Smooth muscle cell (in vitro differentiated cells): Measurements from ENCODE around the gene GADD45G. TPM values are rescaled to one million over a fixed set of nuclear protein-coding genes. Genes with fewer than 3 reads are reported as not detected.

Experiments used
- DNase-seq: peaks from one replicate; lab custom pipeline; 2025; ENCODE audit not compliant: unreplicated experiment; lab: John Stamatoyannopoulos, UW
- H2AFZ ChIP-seq: fragments of 200-600 bp; sonication (generic); 2 replicates; pipeline ENCODE4 v1.6.0; 2016; ENCODE audit warnings: antibody characterized with exemption, low read depth, mild to moderate bottlenecking
- H3F3A ChIP-seq: fragments of 200-600 bp; sonication (generic); 2 replicates; pipeline ENCODE4 v1.6.0; 2017; ENCODE audit warnings: antibody characterized with exemption, low read depth
- H3K27ac ChIP-seq: fragments of 200-600 bp; sonication (generic); 2 replicates; pipeline ENCODE4 v1.5.1; 2016; ENCODE audit warnings: low read depth, mild to moderate bottlenecking
- H3K27me3 ChIP-seq: fragments of 200-600 bp; sonication (generic); 2 replicates; pipeline ENCODE4 v1.6.1; 2016; ENCODE audit warnings: low read depth, mild to moderate bottlenecking
- H3K36me3 ChIP-seq: fragments of 200-600 bp; sonication (generic); 2 replicates; pipeline ENCODE4 v1.5.1; 2016; ENCODE audit warnings: low read depth
- H3K4me1 ChIP-seq: fragments of 200-600 bp; sonication (generic); 2 replicates; pipeline ENCODE4 v1.5.1; 2016; ENCODE audit warnings: low read depth
- H3K4me2 ChIP-seq: fragments of 200-600 bp; sonication (generic); 2 replicates; pipeline ENCODE4 v1.6.0; 2016; ENCODE audit warnings: mild to moderate bottlenecking
- H3K4me3 ChIP-seq: fragments of 200-600 bp; sonication (generic); 2 replicates; pipeline ENCODE4 v1.5.1; 2016; ENCODE audit warnings: mild to moderate bottlenecking
- H3K79me2 ChIP-seq: fragments of 200-600 bp; sonication (generic); 2 replicates; pipeline ENCODE4 v1.6.0; 2016; ENCODE audit warnings: low read depth, mild to moderate bottlenecking
- H3K9ac ChIP-seq: fragments of 200-600 bp; sonication (generic); 2 replicates; pipeline ENCODE4 v1.6.0; 2016; ENCODE audit warnings: low read depth
- H3K9me3 ChIP-seq: fragments of 200-600 bp; sonication (generic); replicated peaks from 2 replicates; pipeline ENCODE4 v1.5.1; 2016; ENCODE audit warnings: low read depth
- H4K20me1 ChIP-seq: fragments of 200-600 bp; sonication (generic); 2 replicates; pipeline ENCODE4 v1.6.0; 2016; ENCODE audit warnings: low read depth
- WGBS: methylation state at CpG from one replicate; pipeline ENCODE4 v1.1.7; 2016; ENCODE audit warnings: low lambda C conversion rate; 5-methylcytosine and 5-hydroxymethylcytosine counted together
- polyA plus RNA-seq: library from polyadenylated mRNA; unstranded; fragments of >200 nt; fragmentation: Nextera tagmentation; extraction: Ambion mirVana; gene quantifications from 2 replicates; pipeline ENCODE4 v1.2.1, GENCODE V29; 2016
- total RNA-seq: library from RNA; depleted of rRNA; stranded (reverse); fragments of >200 nt; gene quantifications from 2 replicates; pipeline ENCODE4 v1.2.3, GENCODE V29; 2014
- TF ChIP-seq, protein P1 (sequence below): fragments of 200-600 bp; sonication (generic); IDR thresholded peaks from 2 replicates; pipeline ENCODE4 v1.5.1; 2017; ENCODE audit warnings: borderline replicate concordance, mild to moderate bottlenecking, antibody characterized with exemption; ENCODE audit not compliant: insufficient read depth, poor library complexity, severe bottlenecking

The GADD45G gene
- total and polyA plus RNA-seq, 2 experiments from 2014 or later, result 6.9 to 10.7 TPM

DNA sequence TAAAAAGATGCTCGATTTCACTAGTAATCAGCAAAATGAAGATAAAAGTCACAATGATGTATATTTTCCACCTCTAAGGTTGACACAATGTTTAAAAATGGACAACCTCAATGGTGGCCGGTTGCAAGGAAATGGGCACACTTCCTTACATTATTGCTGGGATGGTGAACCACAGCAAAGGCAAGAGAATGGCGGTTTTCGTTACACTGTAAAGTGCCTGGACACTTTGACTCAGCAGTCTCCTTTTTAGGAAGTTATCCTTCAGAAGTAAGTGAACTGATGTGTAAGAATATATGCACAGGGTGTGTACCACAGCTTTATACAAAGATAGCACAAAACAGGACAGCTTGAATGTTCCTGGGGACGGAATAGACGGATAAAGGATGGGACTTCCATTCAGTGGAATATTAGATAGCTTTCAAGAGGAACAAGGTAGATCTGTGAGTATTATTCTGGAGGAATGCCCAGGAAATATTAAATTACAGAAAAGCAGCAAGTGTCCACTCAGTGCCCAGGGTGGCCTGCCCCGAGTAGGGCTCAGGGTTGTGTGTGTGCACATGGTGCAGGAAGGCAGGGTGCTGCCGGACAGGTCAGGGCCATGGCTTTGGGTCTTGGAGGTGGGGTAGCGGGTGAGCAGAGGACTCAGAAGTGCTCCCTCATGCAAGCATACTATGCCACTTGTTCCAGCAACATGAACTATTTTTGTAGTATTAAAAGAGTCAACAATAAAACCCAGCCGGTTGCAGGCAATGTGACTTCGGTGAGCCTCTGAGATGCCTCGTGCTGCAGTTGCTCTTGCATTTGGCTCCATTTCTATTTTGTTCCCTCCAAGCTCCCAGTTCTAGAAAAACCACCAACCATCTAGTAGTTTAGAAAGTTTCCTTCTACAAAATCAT lies 24.5 kb downstream of the GADD45G start:
- Histone ChIP-seq H3K4me2 (no peak overlapping the region), H3K27me3 (no peaks in the 10 kb centered on the region), H3K9me3 (no peaks in the 10 kb centered on the region), H3K4me1 (no peaks in the 10 kb centered on the region), H3K9ac (no peak overlapping the region), H3K36me3 (no peaks in the 10 kb centered on the region), H2AFZ (no peak overlapping the region), H4K20me1 (no peaks in the 10 kb centered on the region), H3K27ac (no peak overlapping the region), H3K79me2 (no peaks in the 10 kb centered on the region), H3F3A (peaks cover 13% of the 10 kb centered on the region), H3K4me3 (no peak overlapping the region)
- DNase-seq, result no peak
- WGBS, result 97% methylated on average over 12 of the region's 12 CpGs
- TF ChIP-seq, protein P1, sequence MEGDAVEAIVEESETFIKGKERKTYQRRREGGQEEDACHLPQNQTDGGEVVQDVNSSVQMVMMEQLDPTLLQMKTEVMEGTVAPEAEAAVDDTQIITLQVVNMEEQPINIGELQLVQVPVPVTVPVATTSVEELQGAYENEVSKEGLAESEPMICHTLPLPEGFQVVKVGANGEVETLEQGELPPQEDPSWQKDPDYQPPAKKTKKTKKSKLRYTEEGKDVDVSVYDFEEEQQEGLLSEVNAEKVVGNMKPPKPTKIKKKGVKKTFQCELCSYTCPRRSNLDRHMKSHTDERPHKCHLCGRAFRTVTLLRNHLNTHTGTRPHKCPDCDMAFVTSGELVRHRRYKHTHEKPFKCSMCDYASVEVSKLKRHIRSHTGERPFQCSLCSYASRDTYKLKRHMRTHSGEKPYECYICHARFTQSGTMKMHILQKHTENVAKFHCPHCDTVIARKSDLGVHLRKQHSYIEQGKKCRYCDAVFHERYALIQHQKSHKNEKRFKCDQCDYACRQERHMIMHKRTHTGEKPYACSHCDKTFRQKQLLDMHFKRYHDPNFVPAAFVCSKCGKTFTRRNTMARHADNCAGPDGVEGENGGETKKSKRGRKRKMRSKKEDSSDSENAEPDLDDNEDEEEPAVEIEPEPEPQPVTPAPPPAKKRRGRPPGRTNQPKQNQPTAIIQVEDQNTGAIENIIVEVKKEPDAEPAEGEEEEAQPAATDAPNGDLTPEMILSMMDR, result no peak

DNA sequence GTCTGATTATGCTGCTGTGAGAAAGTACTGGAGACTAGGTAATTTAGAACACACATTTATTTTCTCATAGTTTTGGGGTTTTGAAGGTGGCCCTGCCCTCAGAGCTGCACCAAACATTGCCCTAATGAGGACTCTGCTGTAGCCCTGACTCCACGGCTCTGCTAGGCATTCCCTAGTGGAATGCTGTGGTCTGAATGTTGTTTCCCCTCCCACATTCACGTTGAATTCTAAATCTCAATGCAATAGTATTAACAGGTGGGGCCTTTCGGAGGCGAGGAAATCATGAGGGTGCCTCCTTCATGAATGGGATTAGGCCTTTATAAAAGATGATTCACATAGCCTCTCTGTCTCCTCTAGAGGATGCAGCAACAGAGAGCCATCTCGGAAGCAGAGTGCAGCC lies 25.7 kb downstream of the GADD45G start:
- Histone ChIP-seq H3K27ac (no peak overlapping the region), H4K20me1 (no peaks in the 10 kb centered on the region), H3K9me3 (no peaks in the 10 kb centered on the region), H3K36me3 (no peaks in the 10 kb centered on the region), H3K4me1 (no peaks in the 10 kb centered on the region), H3K9ac (no peak overlapping the region), H3K27me3 (no peaks in the 10 kb centered on the region), H2AFZ (no peak overlapping the region), H3K79me2 (no peaks in the 10 kb centered on the region), H3K4me2 (no peak overlapping the region), H3F3A (peaks cover 18% of the 10 kb centered on the region), H3K4me3 (no peak overlapping the region)
- TF ChIP-seq, protein P1, result no peak
- DNase-seq, result no peak
- 64% methylated on average over 5 of the region's 5 CpGs for WGBS

DNA sequence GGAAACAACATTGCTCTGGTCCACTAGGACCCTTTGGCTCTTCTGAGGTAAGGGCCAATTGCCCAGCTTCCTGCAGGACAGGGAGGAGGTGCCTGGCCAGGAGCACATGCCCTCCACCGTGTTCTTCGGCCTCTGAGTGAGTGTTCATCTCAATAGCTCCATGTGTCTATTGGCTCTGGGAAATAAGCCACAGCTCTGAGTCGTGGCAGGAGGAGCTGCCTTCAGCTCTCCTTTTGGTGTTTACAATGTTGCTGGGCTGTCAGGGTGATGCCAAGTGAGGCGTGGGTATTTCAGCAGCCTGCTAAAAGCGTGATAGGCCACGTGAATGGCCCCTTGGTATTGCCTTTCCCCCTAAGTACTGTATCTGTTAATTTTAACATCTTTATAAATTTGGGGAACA lies 26.6 kb downstream of the GADD45G start:
- DNase-seq, result no peak
- Histone ChIP-seq H3K79me2 (no peaks in the 10 kb centered on the region), H3K36me3 (no peaks in the 10 kb centered on the region), H3F3A (peaks cover 18% of the 10 kb centered on the region), H3K9me3 (no peaks in the 10 kb centered on the region), H3K4me2 (no peak overlapping the region), H4K20me1 (no peaks in the 10 kb centered on the region), H3K4me3 (no peak overlapping the region), H3K9ac (no peak overlapping the region), H3K4me1 (no peaks in the 10 kb centered on the region), H3K27ac (no peak overlapping the region), H3K27me3 (no peaks in the 10 kb centered on the region), H2AFZ (no peak overlapping the region)
- TF ChIP-seq, protein P1, result no peak
- WGBS, result 73% methylated on average over 6 of the region's 6 CpGs
